Ishikawa (cell line): ENCODE data around the gene DONSON.

ENCODE experiments used
- CEBPB ChIP-seq: IDR thresholded peaks from 2 replicates; pipeline ENCODE4 v1.6.1; 2012
- CREB1 ChIP-seq: IDR thresholded peaks from 2 replicates; pipeline ENCODE4 v1.6.1; 2012; ENCODE audit warnings: low read depth
- EGR1 ChIP-seq: IDR thresholded peaks from 2 replicates; pipeline ENCODE4 v1.6.1; 2012
- EP300 ChIP-seq: IDR thresholded peaks from 2 replicates; pipeline ENCODE4 v1.6.1; 2012; ENCODE audit warnings: borderline replicate concordance
- FOXM1 ChIP-seq: IDR thresholded peaks from 2 replicates; pipeline ENCODE4 v1.6.1; 2012; ENCODE audit warnings: low read depth, borderline replicate concordance
- NFIC ChIP-seq: IDR thresholded peaks from 2 replicates; pipeline ENCODE4 v1.6.1; 2012
- RAD21 ChIP-seq: IDR thresholded peaks from 2 replicates; pipeline ENCODE4 v1.6.1; 2012; ENCODE audit warnings: low read depth
- REST ChIP-seq: IDR thresholded peaks from 2 replicates; pipeline ENCODE4 v1.6.1; 2012; ENCODE audit warnings: low read depth, mild to moderate bottlenecking
- TAF1 ChIP-seq: IDR thresholded peaks from 2 replicates; pipeline ENCODE4 v1.6.1; 2012; ENCODE audit warnings: low read depth, mild to moderate bottlenecking
- TCF12 ChIP-seq: IDR thresholded peaks from 2 replicates; pipeline ENCODE4 v1.6.1; 2012; ENCODE audit warnings: low read depth
- TEAD4 ChIP-seq: IDR thresholded peaks from 2 replicates; pipeline ENCODE4 v1.6.1; 2012
- YY1 ChIP-seq: IDR thresholded peaks from 2 replicates; pipeline ENCODE4 v1.6.1; 2012; ENCODE audit warnings: low read depth
- ZBTB7A ChIP-seq: IDR thresholded peaks from 2 replicates; pipeline ENCODE4 v1.6.1; 2012; ENCODE audit warnings: low read depth
- TF ChIP-seq, protein P1 (sequence below): IDR thresholded peaks from 2 replicates; pipeline ENCODE4 v1.6.1; 2012
- TF ChIP-seq, protein P2 (sequence below): IDR thresholded peaks from 2 replicates; pipeline ENCODE4 v1.6.1; 2012

DONSON gene

DNA sequence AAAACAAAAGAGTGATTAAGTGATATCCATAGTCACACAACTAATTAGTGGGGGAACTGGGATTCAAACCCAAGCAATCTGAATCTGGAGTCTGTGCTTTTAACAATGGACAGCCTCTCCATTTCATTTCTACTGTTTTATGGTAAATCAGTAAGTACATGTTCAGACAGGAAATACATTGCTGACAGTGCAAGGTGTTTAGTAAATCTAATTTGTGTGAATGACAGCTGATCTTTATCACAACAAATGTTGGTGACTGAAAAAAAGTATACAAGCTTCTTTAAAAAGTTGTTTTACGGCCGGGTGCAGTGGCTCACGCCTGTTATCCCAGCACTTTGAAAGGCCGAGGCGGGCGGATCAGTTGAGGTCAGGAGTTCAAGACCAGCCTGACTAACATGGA lies 20.6 kb downstream of the DONSON start:
- TF ChIP-seq RAD21 (no peak), TEAD4 (no peak), TCF12 (no peak), TAF1 (no peak), CREB1 (no peak), NFIC (no peak), EP300 (no peak), YY1 (no peak), FOXM1 (no peak), ZBTB7A (no peak)
- TF ChIP-seq, protein P1, sequence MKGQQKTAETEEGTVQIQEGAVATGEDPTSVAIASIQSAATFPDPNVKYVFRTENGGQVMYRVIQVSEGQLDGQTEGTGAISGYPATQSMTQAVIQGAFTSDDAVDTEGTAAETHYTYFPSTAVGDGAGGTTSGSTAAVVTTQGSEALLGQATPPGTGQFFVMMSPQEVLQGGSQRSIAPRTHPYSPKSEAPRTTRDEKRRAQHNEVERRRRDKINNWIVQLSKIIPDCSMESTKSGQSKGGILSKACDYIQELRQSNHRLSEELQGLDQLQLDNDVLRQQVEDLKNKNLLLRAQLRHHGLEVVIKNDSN = no peak

DNA sequence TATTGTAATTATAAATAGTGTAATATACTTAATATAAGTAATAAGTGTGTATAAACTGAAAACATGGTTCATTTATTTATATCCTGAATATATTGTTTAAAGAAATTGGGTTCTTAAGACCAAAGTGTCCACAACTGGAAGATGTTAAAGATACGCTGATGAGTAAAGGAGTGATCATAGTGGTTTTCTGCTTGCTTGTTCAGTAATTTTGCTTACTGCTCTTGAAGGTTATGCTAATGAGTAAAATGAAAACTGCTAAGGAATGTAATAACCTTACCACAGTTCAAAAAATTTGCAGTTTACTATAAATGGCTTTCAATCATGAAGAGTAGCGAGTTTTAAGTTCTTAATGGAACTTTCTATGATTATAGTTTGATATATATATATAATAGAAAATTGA lies 22.0 kb downstream of the DONSON start:
- no peak for TF ChIP-seq CEBPB
- no peak for TF ChIP-seq TCF12
- TF ChIP-seq RAD21 = no peak
- no peak for TF ChIP-seq YY1
- no peak for TF ChIP-seq CREB1
- TF ChIP-seq ZBTB7A = no peak
- no peak for TF ChIP-seq TAF1
- no peak for TF ChIP-seq TEAD4
- no peak for TF ChIP-seq EP300
- TF ChIP-seq, protein P2, sequence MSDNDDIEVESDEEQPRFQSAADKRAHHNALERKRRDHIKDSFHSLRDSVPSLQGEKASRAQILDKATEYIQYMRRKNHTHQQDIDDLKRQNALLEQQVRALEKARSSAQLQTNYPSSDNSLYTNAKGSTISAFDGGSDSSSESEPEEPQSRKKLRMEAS = no peak
- no peak for TF ChIP-seq EGR1
- no peak for TF ChIP-seq FOXM1
- no peak for TF ChIP-seq NFIC
- TF ChIP-seq, protein P1 = no peak
- no peak for TF ChIP-seq REST

GRCh38 chr21:33562389-33562788 lies 26.1 kb downstream of the DONSON start:
- no peak for TF ChIP-seq CEBPB
- no peak for TF ChIP-seq FOXM1
- no peak for TF ChIP-seq TAF1
- TF ChIP-seq YY1 = no peak
- no peak for TF ChIP-seq CREB1
- TF ChIP-seq, protein P1 = no peak
- TF ChIP-seq, protein P2 = no peak
- TF ChIP-seq ZBTB7A = no peak
- TF ChIP-seq TEAD4 = no peak
- no peak for TF ChIP-seq NFIC

- TF ChIP-seq YY1 (no peak), EP300 (no peak), TCF12 (no peak), NFIC (no peak), CREB1 (no peak), REST (no peak), TAF1 (no peak), RAD21 (no peak), EGR1 (no peak), TEAD4 (no peak), FOXM1 (no peak)
- TF ChIP-seq, protein P2 = no peak
- TF ChIP-seq, protein P1 = no peak
Observed at GRCh38 chr21:33561373-33561772, 27.1 kb downstream of the DONSON start.

DNA sequence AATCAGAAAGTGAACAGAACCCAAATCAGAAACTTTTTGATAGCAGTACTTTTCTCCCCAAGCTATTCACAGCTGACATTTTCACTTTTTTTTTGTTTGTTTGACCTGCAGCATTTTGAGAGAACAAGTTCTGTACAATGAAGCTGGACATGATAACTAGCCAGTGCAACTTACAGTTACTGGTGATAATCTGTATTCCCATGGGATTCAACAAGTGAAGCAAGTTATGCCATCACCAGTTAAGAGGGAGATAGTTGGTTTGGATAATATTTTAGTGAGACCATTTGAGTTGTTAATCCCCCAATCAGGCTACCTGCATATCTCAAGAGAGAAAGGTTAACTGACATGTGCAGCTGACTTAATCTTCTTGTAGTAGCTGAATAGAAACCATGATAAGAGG lies 27.5 kb downstream of the DONSON start:
- no peak for TF ChIP-seq NFIC
- no peak for TF ChIP-seq TEAD4
- TF ChIP-seq ZBTB7A = no peak
- no peak for TF ChIP-seq EGR1
- no peak for TF ChIP-seq CEBPB
- TF ChIP-seq YY1 = no peak
- TF ChIP-seq, protein P2 = no peak
- TF ChIP-seq, protein P1 = no peak
- no peak for TF ChIP-seq CREB1
- TF ChIP-seq RAD21 = no peak
- no peak for TF ChIP-seq EP300
- TF ChIP-seq TAF1 = no peak
- TF ChIP-seq FOXM1 = no peak
- no peak for TF ChIP-seq TCF12
- no peak for TF ChIP-seq REST
